ENCODE results near the gene C4orf50.
"Not testable (repeated sequence)": the region's sequence is repeated elsewhere in the genome, so short reads cannot be mapped to it uniquely, and the experiment has no call there.

Gene C4orf50

DNA sequence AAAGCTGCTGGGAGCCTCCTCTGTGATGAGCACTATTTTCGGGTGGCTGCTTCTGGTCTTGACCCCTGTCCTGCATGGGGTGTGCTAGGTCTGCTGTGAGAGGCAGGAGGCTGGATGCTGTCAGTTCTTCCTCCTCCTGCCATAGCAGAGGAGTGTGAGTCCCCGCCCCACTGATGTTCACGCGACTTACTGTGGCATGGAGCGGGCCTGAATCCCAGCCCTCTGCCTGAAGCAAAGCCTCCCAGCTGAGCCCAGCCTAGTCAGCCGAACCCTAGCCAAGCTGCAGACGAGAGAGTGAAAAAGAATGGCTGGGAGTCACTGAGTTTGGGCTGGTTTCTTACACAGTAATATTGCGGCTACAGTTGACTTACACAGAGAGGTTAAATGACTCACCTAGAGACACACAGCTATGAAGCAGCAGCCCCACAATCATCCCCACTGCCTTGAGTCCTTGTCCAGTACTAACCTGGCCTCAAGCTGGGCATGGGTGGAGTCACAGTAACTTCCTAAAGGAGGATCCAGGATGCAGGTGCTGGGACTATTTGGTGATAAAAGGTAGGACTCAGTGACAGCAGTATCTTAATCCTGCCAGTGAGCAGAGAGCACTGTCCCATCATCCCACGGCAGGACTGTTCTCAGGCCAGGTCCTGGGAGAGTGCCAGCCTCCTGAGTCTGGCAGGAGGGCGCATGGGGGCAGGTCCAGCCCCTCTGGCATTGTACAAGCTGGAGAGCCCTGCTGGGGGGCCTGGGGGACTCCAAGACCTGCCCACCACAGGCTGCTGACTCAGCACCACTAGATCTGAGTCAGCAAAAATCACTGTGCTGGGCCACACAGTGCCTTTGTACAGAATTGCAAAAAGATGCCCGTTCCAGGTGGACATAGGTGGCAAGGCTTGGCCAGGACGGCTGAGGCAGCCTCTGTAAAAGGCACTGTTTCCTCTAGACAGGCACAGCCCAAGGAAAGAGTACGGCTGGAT lies 65.0 kb downstream of the C4orf50 start:
- no peak for DNase-seq (ENCODE audit: low read depth in 2 of 2, low spot score in 1 of 2)

DNA sequence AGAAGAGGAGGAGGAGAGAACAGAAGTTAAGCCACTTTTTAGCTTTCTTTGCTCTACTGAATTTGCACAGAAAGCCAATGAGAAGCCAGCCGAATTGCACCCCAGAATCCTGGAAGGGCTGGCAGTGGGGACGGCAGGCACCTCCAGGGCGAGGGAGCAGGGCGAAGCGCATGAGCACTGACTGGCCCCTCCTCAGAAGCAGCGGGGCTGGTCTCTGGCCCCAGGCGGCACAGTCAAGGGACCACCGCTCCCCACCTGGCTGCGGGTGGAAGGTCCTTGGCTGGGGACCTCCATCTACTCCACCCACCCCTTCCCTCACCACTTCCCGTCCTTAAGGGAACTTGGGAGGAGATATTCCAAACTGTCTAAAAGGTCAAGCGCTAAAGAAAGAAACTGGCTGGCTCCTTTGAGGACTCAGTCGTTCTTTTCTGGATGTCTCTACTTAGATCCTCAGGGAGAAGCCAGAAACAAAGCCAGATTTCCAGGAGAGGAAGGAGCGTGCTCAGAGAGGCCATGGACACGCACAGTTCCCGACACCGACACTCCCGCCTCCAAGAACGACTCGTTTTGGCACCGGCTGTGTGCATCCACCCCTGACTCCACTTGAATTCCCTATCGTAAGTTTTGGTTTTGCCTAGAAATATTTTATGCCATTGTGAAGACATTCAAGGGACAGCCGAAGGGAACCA lies 65.8 kb downstream of the C4orf50 start:
- DNase-seq (ENCODE audit: low read depth in 2 of 2, low spot score in 1 of 2): no peak

DNA sequence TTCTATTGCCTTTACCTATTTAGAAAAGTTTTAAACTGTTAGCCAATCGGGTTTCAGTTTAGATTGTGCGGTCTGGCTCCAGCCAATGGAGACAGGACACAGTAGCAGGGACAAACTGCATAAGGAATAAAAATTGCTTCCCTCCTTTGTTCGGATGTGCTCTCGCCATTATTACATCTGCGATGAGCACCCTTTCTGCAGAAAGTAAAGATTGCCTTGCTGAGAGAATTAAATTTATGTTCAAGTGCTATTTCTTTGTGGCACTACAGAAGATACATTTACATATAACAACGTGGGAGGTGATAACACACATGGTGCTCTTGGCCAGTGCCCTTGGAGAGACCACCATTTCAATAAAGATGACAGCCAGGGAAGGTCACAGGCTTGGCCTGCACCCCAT lies 71.6 kb downstream of the C4orf50 start:
- DNase-seq (ENCODE audit: low read depth in 2 of 2, low spot score in 1 of 2): not testable (repeated sequence)

DNA sequence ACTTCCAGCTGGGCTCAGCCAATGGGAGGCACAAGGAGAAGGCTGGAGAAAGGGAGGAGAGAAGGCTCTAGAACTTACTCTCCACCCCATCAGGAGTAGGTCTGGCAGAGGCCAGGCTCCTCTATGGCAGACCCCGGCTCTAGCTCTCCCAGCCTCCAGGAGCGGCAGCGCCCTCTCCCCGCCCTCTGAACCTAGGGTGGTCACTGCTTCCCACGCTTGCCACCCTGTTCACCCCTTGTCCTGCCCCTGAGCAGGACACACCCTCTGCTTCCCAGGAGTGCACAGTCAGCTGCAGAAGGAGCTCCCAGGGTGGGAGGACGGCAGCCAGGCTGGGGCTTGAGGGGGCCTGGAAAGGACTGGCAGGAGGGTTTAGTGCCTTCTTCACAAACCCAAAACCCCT lies 72.3 kb downstream of the C4orf50 start:
- DNase-seq (ENCODE audit: low read depth in 2 of 2, low spot score in 1 of 2): no peak

DNA sequence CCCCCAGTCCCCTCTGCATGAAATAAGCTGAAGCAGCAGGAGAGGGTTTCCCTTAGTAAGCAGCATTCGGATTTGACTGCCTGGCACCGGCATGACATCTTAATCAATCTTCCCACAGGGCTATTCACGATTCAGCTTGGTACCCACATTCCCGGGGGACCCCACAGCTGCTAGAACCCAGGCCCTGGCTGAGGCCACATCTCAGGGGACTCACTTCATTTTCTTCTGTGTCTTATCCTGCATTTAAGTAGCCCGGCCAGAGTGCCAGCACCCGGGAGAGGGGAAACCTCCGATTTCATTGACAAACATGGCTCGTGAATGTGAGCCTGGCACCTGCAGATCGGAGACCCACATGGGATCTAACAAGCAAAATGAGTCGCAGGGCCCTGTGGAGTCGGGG lies 73.1 kb downstream of the C4orf50 start:
- no peak for DNase-seq (ENCODE audit: low read depth in 2 of 2, low spot score in 1 of 2)

DNA sequence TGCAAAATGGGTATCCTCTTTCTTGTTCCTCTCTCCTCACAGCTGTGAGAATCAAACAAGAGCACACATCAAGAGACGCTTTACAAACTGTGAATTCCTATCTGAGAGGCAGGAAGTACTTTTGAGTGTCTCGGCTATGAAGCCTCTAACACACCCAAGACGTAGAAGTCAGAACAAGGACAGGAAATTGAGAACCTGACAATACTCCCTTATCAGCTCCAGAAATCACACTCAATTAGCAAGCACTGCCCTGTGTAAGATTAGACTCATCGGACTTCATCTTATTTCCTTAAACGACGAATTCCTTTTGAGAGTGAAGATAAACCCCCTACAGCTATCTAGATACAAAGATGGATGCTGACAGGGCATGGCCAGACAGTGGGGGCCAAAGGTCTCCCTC lies 74.7 kb downstream of the C4orf50 start:
- no peak for DNase-seq (ENCODE audit: low read depth in 2 of 2, low spot score in 1 of 2)

DNA sequence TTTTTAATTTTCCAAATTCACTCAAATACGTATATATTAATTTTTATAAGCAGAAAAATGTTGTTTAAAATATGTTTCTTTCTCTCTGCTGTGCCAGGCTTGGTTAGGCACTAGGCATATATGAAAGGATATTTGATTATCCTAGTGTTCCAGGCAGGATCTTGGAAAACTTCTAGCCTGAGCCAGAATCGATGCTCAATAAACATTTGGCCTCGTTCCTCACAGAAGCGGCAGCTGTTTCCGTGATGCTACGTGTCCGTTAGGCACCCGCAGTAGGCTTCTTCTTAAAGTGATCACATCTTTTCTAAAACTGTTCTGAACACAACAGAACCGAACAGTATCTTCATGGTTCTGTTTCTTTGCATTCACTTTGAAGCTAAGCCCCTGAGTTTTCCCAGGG lies 75.3 kb downstream of the C4orf50 start:
- DNase-seq (ENCODE audit: low read depth in 2 of 2, low spot score in 1 of 2): no peak

DNA sequence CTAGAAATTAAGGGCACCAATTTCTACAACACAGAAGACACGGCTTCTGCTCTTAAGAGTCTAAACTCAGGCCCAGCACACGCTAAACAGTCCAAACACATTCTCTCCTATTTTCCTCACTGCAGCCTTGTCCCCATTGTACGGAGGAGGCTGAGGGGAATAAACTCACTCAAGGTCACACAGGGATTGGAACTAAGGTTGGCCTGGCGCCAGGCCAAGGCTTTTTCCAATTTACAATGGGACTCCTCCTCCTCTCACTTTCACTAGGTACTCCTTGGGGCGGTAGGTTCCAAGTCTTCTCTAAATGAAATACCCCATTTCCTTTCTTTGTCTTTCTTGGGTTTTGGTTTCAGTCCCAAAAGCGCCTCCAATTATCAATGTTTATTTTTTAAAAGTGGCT lies 76.6 kb downstream of the C4orf50 start:
- no peak for DNase-seq (ENCODE audit: low read depth in 2 of 2, low spot score in 1 of 2)

DNA sequence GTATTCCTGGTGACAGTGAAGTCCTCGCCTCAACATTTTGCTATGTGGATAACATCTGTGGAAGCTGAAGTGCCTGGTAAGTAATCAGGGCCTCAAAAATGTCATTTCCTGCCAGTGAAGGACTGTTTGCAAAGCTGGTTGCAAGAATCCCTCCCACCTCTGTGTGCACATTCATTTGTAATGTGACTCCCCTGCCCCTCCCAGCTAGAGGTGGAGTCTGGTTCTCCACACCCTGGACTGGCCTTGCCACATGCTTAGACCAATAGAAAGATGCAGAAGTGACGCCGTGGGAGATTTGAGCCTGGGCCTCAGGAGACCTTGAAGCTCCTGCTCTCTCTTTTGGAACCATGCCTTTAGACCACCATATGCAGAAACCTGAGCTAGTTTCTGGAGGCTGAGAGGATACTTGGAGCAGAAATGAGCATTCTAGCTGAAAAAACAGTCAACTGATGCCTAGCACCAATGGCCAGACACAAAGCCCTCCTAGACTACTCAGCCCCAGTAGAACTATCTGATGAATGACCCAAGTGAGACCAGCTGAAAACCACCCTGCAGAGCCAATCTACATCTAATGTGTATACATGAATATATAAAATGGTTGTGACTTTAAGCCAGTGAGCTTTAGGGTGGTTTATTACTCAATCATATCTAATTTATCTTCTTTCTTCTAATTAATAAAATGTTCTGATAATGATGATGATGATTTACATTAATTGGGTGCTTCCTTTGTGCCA lies 77.6 kb downstream of the C4orf50 start:
- no peak for DNase-seq (ENCODE audit: low read depth in 2 of 2, low spot score in 1 of 2)

DNA sequence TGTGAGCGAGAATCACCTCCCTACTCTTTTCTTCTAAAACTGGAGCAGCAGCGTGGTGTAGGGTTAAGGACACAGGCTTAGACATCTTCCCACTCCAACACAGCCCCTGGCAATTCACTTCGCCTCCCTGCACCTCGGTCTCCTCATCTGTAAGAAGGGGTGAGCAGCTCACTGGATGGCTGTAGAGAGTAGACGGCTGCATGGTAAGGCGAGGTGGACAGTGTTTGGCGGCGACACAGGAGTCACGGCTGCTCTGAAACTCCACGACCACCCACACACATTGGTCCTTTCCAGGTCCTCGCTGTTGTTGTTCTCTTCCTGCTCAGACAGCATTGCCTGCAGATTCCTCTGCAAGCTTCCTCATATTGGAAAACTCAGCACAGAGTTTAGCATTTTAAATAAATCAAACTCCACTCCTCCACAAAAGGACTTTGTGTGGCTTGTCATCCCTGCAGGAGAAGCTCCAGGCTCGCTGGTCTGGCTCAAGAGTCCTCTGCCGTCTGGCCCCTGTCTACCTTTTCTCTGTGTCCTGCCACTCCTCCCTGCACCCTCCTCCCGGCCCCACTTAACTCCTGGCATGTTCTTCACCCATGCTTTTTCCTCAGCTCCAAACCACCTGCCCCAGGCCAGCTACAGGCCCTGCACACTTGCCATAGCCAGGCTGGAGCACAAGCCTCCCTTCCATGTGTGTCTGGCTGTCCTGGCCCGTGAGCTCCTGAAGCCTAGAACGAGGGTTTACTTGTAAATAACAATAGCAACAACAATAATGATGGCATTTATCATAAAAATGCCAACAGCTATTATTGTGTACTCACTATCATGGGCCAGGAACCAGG lies 84.0 kb downstream of the C4orf50 start:
- no peak for DNase-seq (ENCODE audit: low read depth in 2 of 2, low spot score in 1 of 2)

DNA sequence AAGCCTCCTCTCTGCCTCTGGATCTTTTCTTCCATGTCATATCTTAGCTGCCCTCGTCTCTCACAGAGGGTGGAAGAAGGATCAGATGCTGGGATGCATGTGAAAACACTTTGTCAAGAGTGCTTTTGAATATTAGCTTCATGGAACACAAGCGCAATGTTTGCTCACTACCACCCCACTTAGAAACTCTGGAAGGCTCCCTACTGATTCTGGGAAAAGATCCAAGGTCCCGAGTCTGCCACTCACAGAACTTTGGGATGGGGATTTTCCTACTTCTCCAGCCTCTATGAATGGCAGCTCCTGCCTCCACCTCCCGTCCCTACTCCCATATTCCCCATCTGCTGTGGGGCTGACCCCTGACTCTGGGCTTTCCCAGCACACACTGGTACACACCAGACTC lies 85.1 kb downstream of the C4orf50 start:
- DNase-seq (ENCODE audit: low read depth in 2 of 2, low spot score in 1 of 2): no peak

DNA sequence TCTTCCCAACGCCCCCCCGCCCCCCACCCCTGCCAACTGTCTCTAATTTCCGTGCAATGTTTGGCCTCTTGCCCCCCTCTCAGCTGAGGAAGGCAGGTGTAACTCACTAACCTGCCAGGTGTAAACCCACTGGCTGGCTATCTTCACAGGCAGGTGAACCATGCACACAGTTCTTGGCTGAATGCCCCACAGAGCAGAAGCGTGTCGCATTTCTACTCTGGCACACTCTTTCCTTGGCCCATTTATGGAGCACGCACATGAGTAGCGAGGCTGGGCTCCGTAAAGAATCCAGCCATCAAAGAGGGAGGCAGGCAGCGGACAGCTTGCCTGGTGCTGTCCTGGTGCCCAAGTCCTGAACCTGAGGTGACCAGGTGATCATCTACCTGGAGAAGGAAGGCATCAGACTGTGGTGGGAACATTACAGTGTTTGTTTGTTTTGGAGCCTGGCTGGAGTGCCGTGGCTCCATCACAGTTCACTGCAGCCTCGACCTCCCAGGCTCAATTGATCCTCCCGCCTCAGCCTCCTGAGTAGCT lies 86.1 kb downstream of the C4orf50 start:
- no peak for DNase-seq (ENCODE audit: low read depth in 2 of 2, low spot score in 1 of 2)

DNA sequence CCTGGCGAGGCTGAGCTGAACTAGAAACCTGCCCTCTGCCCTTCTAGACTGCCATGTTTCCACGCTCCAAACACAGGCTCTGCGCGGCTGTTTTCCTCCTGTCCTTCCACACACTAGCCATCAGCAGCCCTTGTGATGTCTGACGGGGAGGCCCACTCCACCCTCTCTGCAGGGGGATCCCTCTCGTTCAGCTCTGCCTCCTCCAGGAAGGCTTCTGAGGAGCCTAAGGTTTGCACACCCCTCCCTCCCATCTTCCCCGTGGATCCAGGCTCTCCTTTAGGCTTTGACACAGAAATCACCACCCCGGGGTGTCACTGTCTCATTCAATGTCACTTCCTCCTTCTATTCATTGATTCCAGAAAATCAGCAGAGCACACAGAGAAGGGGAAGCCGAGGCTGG lies 86.7 kb downstream of the C4orf50 start:
- no peak for DNase-seq (ENCODE audit: low read depth in 2 of 2, low spot score in 1 of 2)

DNA sequence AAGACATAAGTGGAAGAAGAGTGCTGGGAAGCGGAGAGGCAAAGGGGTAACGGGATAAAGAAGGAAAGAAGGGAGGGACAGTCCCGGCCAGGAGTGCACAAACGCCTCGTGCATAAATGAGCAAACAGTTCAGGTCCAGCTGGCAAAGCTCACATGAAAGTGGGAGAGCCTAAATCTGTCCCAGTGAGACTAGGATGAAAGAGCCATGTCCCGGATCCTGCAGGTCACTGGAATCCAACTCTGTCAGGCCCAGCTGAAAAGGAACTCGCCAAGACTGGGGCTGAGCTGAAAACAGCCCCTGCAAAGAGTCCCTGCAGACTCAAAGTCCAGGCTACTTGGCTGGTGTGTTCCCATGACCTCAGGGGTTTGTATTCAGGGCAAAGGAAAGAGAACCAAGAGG lies 87.4 kb downstream of the C4orf50 start:
- DNase-seq (ENCODE audit: low read depth in 2 of 2, low spot score in 1 of 2): no peak

DNA sequence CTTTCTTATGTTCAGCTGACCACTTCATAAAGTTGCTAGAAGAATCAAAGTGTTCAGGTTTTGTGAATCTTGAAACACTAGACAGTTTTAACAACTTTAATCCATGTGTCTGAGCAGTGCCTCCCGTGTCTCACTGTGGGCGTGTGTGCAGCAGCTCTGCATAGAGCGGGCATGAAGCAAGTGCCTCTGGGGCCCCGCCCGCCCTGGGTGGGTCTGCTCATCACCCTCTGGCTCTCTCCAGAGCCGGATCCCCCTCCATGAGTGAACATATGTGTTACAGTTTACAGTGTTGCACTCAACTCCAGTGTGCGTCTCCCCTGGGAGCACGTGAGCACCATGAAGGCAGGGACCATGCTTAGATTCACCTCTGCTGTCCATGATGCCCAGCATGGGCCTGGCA lies 87.8 kb downstream of the C4orf50 start:
- no peak for DNase-seq (ENCODE audit: low read depth in 2 of 2, low spot score in 1 of 2)

DNA sequence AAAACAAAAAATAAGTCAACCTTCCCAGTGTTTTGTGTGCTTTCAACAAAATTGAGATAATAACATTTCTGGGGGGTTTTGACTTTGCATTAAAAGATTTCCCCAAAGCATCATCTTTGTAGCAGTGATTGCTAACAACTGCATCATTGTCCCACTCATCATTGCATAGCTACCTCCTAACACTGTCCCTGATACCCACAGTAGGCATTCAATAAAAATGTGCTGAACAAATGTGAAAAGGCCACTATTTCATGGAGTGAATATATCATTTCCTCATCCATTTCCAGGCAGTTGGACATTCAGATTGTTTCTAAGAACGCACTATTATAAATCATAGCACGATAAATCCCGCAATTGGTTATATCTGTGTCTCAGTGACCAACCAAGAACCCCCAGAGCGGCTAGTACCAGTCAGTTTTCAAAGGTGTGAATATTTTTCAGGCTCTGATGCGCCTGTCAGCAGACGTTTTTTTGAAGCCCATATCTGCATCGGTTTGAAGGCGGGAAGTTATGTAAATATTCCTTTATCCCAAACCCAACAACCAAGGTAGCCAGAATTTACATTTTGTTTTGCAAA lies 89.3 kb downstream of the C4orf50 start:
- DNase-seq (ENCODE audit: low read depth in 2 of 2, low spot score in 1 of 2): no peak

DNA sequence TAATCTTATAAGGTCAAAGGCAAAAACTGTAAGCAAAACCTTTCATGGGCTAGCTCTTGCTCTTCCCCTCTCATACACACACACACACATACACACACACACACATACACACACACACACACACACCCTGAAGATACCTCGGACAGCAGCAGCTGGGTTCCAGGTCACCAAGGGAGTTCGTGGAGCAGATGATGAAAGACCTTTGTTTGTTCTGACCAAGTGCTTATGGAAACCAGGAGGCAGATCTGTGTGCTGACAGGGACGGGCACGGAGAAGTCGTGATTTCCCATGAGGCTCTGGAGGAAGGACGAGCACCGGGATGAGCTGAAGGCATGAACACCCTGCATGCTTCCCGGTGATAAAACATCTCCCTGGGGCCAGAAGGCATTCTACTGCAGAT lies 90.0 kb downstream of the C4orf50 start:
- no peak for DNase-seq (ENCODE audit: low read depth in 2 of 2, low spot score in 1 of 2)

DNA sequence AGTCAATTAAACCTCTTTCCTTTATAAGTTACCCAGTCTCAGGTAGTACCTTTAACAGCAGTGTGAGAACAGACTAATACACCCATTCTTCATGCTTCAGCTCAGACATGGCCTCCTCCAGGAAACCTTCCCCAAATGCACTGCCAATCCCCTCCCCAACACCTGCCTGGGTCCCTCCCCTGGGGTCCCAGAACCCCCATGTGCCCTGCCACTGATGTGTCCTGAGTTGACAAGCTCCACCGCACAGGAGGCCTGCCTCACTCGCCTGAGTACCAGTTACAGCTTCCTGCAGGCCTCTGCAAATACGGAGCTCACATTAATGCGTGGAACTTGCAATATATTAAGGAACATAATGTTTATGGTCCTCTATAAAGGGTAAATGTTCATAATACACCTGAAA lies 90.5 kb downstream of the C4orf50 start:
- DNase-seq (ENCODE audit: low read depth in 2 of 2, low spot score in 1 of 2): no peak

DNA sequence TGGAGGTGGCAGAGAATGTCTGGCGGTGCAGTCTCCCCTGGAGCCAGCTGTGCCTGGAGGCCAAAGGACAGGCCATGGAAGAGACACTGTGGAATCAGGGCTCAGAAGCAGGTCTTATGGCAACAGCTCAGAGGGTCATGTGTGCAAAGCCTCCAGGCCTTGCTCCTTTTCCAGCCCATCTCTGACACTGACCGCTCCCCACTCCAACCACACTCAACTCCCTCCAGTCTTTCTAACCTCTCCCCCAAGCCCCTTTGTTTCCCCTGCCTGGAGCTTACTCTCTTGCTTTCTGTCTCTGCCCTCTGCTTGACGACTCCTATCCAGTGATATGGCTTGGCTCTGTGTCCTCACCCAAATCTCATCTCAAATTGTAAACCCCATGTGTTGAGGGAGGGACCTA lies 91.1 kb downstream of the C4orf50 start:
- no peak for DNase-seq (ENCODE audit: low read depth in 2 of 2, low spot score in 1 of 2)

DNA sequence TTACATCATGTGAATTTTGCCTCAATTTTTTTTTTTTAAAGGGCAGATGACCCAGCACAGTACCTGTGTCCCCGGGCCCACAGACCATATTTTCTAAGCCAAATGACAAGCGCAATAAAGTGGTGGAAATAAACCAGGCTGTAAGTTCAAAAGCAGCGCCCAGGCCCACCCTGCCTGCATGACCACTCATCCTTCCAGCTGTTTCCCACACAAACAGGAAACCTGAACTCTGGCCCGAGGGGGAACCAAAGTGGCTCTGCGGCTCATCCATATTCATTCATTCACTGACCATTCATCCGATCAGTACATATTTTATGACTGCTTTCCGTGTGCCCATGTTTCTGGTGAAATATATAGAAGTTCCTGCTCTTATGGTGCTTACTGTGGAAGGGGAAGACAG lies 91.6 kb downstream of the C4orf50 start:
- no peak for DNase-seq (ENCODE audit: low read depth in 2 of 2, low spot score in 1 of 2)
